Bronchial epithelial cell (primary cell): ENCODE measurements around the gene CEP152. TPM values are rescaled to one million over a fixed set of nuclear protein-coding genes. Genes with fewer than 3 reads are reported as not detected.

Experiments used
- DNase-seq: peaks from one replicate; pipeline ENCODE4 v3.0.0-alpha.2; 2010; ENCODE audit warnings: low read depth
- FAIRE-seq: peaks from 2 replicates; lab custom pipeline; 2011; peaks lifted over from hg19 to GRCh38; lab: Jason Lieb, UNC
- H3K27me3 ChIP-seq: 2 replicates; pipeline ENCODE4 v1.5.1; 2011; ENCODE audit warnings: low read length; ENCODE audit not compliant: control insufficient read depth, insufficient read depth
- H3K36me3 ChIP-seq: 2 replicates; pipeline ENCODE4 v1.5.1; 2011; ENCODE audit warnings: low read length; ENCODE audit not compliant: control insufficient read depth, insufficient read depth
- H3K4me3 ChIP-seq: 2 replicates; pipeline ENCODE4 v1.5.1; 2011; ENCODE audit warnings: mild to moderate bottlenecking, low read depth, low read length, control low read depth
- CTCF ChIP-seq: IDR thresholded peaks from 2 replicates; pipeline ENCODE4 v1.5.1; 2011; ENCODE audit warnings: mild to moderate bottlenecking, moderate library complexity, low read length, control low read depth, inconsistent platforms; ENCODE audit not compliant: insufficient read depth, severe bottlenecking
- total RNA-seq: library from RNA; depleted of rRNA; stranded (reverse); fragments of >200 nt; gene quantifications from 2 replicates; pipeline ENCODE4 v1.2.1, GENCODE V29; 2014

Gene CEP152
- total RNA-seq, 1 donor from 2014 or later, result 4.5 TPM

DNA sequence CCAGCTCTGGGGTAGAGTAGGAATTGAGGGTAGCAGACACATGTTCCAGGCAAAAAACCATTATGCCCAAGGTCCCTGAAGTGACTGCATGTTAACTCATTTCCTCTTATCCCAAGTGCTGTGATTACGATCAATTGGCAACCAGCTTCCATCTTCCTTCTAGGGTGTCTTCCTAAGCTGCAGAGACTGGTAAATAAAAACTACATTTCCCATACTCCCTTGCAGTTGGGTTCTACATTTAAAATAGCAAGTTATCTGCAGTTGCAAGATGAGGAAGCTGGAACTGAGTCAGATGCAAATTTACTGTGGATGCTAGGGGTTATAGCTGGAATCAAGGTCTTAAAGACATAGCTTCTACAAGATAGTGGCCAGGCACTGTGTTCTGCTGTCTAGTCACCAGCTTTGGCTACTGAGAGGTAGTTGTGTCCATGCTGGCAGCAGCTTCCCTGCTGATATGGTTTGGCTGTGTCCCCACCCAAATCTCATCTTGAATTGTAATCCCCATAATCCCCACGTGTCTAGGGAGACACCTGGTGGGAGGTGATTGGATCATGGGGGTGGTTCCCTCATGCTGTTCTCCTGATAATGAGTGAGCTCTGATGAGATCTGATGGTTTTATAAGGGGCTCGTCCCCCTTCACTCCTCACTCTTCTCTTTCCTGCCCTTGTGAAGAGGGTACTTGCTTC lies 114.1 kb downstream of the CEP152 start:
- Histone ChIP-seq H3K27me3 (no peaks in the 10 kb centered on the region), H3K4me3 (no peak overlapping the region), H3K36me3 (no peaks in the 10 kb centered on the region)
- DNase-seq (peak; percentile 54), FAIRE-seq (no peak)
- TF ChIP-seq CTCF, result no peak

DNA sequence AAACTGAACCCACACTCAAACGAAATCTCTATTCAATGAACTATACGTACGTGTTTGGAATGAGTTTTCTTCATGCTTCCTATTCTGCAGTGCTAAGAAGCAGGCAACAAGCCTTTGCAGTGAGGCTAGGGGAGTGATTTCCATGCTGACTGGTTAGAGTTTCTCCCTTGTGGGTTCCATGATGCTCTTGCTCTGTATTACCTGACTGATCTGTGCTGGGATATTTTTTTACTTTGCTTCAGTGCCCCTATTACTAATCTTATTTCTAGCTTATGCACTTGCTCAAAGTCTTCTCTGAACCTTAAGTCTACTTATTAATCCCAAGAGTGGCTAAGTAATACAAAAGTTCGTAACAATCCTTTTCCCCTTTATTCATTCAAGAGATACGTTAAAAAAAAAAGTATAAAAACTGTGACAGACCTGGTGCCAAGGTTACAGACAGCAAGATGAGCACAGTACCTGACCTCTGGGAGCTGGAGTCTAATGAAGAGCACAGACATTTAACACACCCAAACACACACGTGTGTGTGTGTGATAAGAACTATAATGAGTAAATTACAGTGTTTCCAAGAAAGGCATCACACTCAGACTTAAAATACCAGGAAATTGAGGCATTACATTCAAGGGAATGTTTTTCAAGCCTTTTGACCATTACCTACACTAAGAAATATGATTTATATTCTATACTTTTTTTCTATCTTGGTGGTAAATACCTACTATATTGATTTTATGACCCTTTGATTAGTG lies 114.9 kb downstream of the CEP152 start:
- DNase-seq (no peak), FAIRE-seq (no peak)
- no peaks in the 10 kb centered on the region for H3K36me3 ChIP-seq
- H3K27me3 ChIP-seq, result no peaks in the 10 kb centered on the region
- no peak for TF ChIP-seq CTCF
- no peak overlapping the region for H3K4me3 ChIP-seq

- DNase-seq (peak; percentile 82), FAIRE-seq (no peak)
- TF ChIP-seq CTCF, result no peak
- no peaks in the 10 kb centered on the region for H3K36me3 ChIP-seq
- H3K27me3 ChIP-seq, result no peaks in the 10 kb centered on the region
- H3K4me3 ChIP-seq, result no peak overlapping the region
Observed at GRCh38 chr15:48695088-48695826, 115.6 kb downstream of the CEP152 start.

- Histone ChIP-seq H3K27me3 (no peaks in the 10 kb centered on the region), H3K36me3 (no peaks in the 10 kb centered on the region), H3K4me3 (no peak overlapping the region)
- TF ChIP-seq CTCF, result no peak
- no peak for FAIRE-seq
- DNase-seq, result peak; percentile 38
Observed at GRCh38 chr15:48693484-48693883, 117.4 kb downstream of the CEP152 start.

DNA sequence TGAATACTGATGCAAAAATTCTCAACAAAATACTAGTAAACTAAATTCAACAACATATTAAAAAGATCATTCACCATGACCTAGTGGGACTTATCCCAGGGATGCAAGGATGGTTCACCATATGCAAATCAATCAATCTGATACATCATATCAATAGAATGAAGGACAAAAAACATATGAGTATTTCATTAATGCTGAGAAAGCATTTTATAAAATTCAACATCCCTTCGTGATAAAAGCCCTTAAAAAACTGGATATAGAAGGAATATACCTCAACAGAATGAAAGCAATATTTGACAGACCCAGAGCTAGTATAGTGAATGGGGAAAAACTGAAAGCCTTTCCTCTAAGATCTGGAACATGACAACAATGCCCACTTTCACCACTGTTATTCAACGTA lies 122.4 kb downstream of the CEP152 start:
- Histone ChIP-seq H3K4me3 (no peak overlapping the region), H3K36me3 (no peaks in the 10 kb centered on the region), H3K27me3 (no peaks in the 10 kb centered on the region)
- TF ChIP-seq CTCF, result no peak
- no peak for DNase-seq
- FAIRE-seq, result no peak

Other genes starting within 250 kb of the CEP152 start
- 0.90 and 6.3 TPM in 2 replicates for gene FBN1, start 165.4 kb downstream of the CEP152 start, total RNA-seq
- gene EID1, start 67.1 kb upstream of the CEP152 start, total RNA-seq, result 80.8 and 233 TPM in 2 replicates
- under 0.01 and 0.26 TPM in 2 replicates for gene SHC4, start 152.8 kb upstream of the CEP152 start, total RNA-seq
- 9.0 and 13.8 TPM in 2 replicates for gene SECISBP2L, start 235.4 kb upstream of the CEP152 start, total RNA-seq